ENCODE results near the gene FOXA2.
"Not testable (repeated sequence)": the region's sequence is repeated elsewhere in the genome, so short reads cannot be mapped to it uniquely, and the experiment has no call there.

Gene FOXA2

DNA sequence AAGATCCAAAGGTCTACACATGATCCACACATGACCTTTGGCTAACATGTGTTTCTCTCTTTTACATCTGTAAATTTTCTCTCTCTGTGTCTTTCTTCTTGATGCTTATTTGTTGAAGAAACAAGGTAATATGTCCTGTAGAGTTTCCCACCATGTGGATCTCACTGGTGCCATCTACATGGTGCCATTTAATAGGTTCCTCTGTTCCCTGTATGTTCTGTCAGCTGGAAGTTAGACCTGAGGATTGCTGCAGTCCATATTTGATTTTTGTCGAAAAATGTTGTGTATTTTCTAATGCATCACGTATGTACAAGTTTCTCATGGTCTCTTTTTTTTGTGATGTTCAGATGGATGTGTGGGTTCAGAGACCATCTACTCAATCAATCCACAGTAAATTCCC is 30.0 kb downstream of the FOXA2 start:
- no peaks in the 10 kb centered on the region for H3K36me3 ChIP-seq
- no peaks in the 10 kb centered on the region for H3K9me3 ChIP-seq (ENCODE audit: severe bottlenecking)
- TF ChIP-seq CTCF (IDR thresholded peaks at IDR 0.05; ENCODE audit: low read depth, low read length), result no peak
- H3K4me3 ChIP-seq (ENCODE audit: low read depth, low read length), result no peak overlapping the region
- no peak overlapping the region for H3K27ac ChIP-seq
- H3K27me3 ChIP-seq (ENCODE audit: insufficient read depth, low read depth, severe bottlenecking), result peaks cover 51% of the 10 kb centered on the region
- no peak for DNase-seq

GRCh38 chr20:22550514-22550913 is 33.9 kb downstream of the FOXA2 start:
- H3K27me3 ChIP-seq (ENCODE audit: insufficient read depth, low read depth, severe bottlenecking), result peaks cover 42% of the 10 kb centered on the region
- not testable (repeated sequence) for H3K36me3 ChIP-seq; DNase-seq; H3K9me3 ChIP-seq (ENCODE audit: severe bottlenecking); H3K27ac ChIP-seq; H3K4me3 ChIP-seq (ENCODE audit: low read depth, low read length)

DNA sequence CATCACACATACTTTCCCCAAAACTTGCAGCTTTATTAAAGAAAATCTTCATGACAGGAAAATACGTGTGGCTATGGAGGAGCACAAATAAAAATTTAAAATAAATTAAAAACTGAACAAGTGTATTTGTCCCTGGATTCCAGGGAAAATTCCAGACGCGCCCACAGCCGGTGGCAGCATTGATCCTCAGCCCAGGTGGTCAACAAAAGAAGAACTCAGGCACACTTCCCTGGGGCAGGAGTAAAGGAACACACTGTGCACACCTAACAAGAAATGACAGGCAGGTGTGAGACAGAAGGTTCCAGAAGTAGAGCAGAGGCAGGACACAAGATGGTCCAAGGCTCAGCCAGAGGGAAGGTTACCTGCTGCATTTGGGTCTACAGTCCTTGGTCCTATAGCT is 36.3 kb downstream of the FOXA2 start:
- no peak for DNase-seq
- no peak for TF ChIP-seq CTCF (IDR thresholded peaks at IDR 0.05; ENCODE audit: low read depth, low read length)
- Histone ChIP-seq H3K36me3 (no peaks in the 10 kb centered on the region), H3K27me3 (ENCODE audit: insufficient read depth, low read depth, severe bottlenecking) (peaks cover 41% of the 10 kb centered on the region), H3K4me3 (ENCODE audit: low read depth, low read length) (no peak overlapping the region), H3K27ac (no peak overlapping the region), H3K9me3 (ENCODE audit: severe bottlenecking) (no peaks in the 10 kb centered on the region)

DNA sequence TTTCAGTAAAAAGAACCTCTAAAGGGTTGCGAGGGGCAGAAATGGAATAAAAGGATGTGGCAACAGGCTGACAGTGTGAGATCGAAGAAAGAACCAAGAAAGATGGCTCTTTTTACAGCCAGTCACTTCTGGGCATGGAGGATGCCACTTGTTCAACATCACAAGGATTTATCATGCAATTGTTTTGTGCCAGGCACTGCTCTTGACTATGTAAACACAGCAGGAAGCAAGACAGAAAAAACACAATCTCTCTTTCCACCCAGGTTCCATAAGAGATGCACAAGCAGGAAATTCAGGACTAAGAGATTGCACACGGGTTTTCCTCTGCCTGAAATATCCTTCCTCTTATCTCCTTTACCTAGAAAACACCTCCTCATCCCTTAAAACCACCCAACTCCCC is 38.0 kb downstream of the FOXA2 start:
- Histone ChIP-seq H3K4me3 (ENCODE audit: low read depth, low read length) (no peak overlapping the region), H3K27me3 (ENCODE audit: insufficient read depth, low read depth, severe bottlenecking) (peaks cover 48% of the 10 kb centered on the region), H3K27ac (no peak overlapping the region), H3K36me3 (no peaks in the 10 kb centered on the region), H3K9me3 (ENCODE audit: severe bottlenecking) (no peaks in the 10 kb centered on the region)
- TF ChIP-seq CTCF (IDR thresholded peaks at IDR 0.05; ENCODE audit: low read depth, low read length), result no peak
- DNase-seq, result no peak

GRCh38 chr20:22545045-22545444 is 39.3 kb downstream of the FOXA2 start:
- H3K4me3 ChIP-seq (ENCODE audit: low read depth, low read length), result no peak overlapping the region
- no peaks in the 10 kb centered on the region for H3K36me3 ChIP-seq
- H3K9me3 ChIP-seq (ENCODE audit: severe bottlenecking), result no peaks in the 10 kb centered on the region
- no peak for DNase-seq
- peaks cover 55% of the 10 kb centered on the region for H3K27me3 ChIP-seq (ENCODE audit: insufficient read depth, low read depth, severe bottlenecking)
- no peak overlapping the region for H3K27ac ChIP-seq
- TF ChIP-seq CTCF (IDR thresholded peaks at IDR 0.05; ENCODE audit: low read depth, low read length), result no peak

GRCh38 chr20:22544462-22544861 is 39.9 kb downstream of the FOXA2 start:
- no peak for TF ChIP-seq CTCF (IDR thresholded peaks at IDR 0.05; ENCODE audit: low read depth, low read length)
- Histone ChIP-seq H3K36me3 (no peaks in the 10 kb centered on the region), H3K27ac (no peak overlapping the region), H3K4me3 (ENCODE audit: low read depth, low read length) (no peak overlapping the region), H3K27me3 (ENCODE audit: insufficient read depth, low read depth, severe bottlenecking) (peaks cover 56% of the 10 kb centered on the region), H3K9me3 (ENCODE audit: severe bottlenecking) (no peaks in the 10 kb centered on the region)
- DNase-seq, result no peak

Measured in WERI-Rb-1 (cell line).